ENCODE measurements around the gene WBP4. TPM values are rescaled to one million over a fixed set of nuclear protein-coding genes. Genes with fewer than 3 reads are reported as not detected.
A peak's percentile ranks its signal among the peaks of the same experiment; 100 is the strongest.

Gene WBP4
- total RNA-seq, 1 donor from 2014 or later = 8.2 TPM

DNA sequence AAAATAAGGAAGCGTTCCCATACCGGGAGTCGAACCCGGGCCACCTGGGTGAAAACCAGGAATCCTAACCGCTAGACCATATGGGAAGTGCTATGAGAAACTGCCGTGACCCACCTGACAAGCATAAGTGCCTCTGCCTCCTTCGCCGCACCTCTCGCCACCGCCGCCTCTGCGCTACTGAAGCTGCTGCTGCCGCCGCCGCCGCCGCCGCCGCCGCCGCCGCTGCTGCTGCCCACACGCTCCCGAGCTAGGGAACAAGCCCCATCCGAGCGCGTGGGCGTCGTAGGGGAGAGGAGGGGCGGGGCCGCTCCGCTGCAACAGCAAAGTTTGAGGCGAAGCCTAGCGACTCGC, 610 bp upstream of the WBP4 start:
- H3K27ac Mint-ChIP-seq (ENCODE audit: unreplicated experiment) = peak overlapping the region; percentile 86
- H3K36me3 Mint-ChIP-seq (ENCODE audit: low read depth, unreplicated experiment) = peaks cover 4% of the 10 kb centered on the region
- peak; percentile 79 for DNase-seq (ENCODE audit: low spot score)
- H3K27me3 Mint-ChIP-seq (ENCODE audit: unreplicated experiment) = peaks cover 26% of the 10 kb centered on the region
- TF ChIP-seq, protein P1, sequence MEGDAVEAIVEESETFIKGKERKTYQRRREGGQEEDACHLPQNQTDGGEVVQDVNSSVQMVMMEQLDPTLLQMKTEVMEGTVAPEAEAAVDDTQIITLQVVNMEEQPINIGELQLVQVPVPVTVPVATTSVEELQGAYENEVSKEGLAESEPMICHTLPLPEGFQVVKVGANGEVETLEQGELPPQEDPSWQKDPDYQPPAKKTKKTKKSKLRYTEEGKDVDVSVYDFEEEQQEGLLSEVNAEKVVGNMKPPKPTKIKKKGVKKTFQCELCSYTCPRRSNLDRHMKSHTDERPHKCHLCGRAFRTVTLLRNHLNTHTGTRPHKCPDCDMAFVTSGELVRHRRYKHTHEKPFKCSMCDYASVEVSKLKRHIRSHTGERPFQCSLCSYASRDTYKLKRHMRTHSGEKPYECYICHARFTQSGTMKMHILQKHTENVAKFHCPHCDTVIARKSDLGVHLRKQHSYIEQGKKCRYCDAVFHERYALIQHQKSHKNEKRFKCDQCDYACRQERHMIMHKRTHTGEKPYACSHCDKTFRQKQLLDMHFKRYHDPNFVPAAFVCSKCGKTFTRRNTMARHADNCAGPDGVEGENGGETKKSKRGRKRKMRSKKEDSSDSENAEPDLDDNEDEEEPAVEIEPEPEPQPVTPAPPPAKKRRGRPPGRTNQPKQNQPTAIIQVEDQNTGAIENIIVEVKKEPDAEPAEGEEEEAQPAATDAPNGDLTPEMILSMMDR (IDR thresholded peaks at IDR 0.05; ENCODE audit: unreplicated experiment) = no peak
- peaks cover 23% of the 10 kb centered on the region for H3K4me1 Mint-ChIP-seq (ENCODE audit: unreplicated experiment)
- H3K4me3 Mint-ChIP-seq (ENCODE audit: unreplicated experiment) = peak overlapping the region; percentile 98
- no peaks in the 10 kb centered on the region for H3K9me3 Mint-ChIP-seq (ENCODE audit: unreplicated experiment)

DNA sequence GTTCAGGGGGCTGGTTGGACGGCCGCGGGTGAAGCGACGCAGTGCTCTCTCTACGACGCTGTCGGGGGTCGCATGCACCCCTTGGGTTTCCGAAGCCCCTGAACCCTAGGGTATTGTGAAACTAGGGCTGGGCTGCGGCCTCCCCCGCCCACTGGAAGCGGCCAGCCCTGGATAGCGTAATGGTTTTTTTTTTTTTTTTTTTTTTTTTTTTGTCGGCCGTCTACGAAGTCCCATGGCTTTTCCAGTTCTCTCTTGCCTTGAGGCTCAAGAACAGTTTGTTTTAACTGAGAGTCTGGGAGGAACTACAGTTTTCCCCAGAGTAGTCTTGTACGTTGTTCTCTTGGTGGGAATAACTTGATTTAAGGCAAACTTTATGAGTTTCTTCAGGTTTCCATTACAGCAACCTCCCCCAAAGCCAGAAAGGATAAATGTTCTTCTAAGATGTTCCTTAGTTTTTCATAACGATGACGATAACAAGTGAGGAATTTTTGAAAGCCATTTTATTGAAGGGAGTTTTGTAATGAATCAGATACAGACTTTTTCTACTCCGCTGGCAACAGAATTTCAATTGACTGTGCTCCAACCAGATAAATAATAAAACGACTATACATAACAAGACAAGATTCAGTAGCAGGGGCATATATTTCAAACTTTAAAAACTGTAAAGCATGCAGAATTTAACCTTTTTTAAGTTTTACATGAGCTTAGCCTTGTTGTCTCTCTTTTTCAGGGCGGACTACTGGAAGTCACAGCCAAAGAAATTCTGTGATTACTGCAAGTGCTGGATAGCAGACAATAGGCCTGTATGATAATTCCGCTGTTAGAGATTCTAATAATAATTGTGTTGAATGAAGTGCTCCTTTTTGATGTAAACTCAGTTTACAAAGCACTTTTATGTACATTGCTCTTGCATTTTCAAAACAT, 867 bp downstream of the WBP4 start:
- Mint-ChIP-seq H3K36me3 (ENCODE audit: low read depth, unreplicated experiment) (peaks cover 6% of the 10 kb centered on the region), H3K27ac (ENCODE audit: unreplicated experiment) (peak overlapping the region; percentile 86), H3K9me3 (ENCODE audit: unreplicated experiment) (no peaks in the 10 kb centered on the region), H3K4me3 (ENCODE audit: unreplicated experiment) (peak overlapping the region; percentile 98), H3K27me3 (ENCODE audit: unreplicated experiment) (peaks cover 23% of the 10 kb centered on the region), H3K4me1 (ENCODE audit: unreplicated experiment) (peaks cover 23% of the 10 kb centered on the region)
- TF ChIP-seq, protein P1 (IDR thresholded peaks at IDR 0.05; ENCODE audit: unreplicated experiment) = no peak
- DNase-seq (ENCODE audit: low spot score) = no peak

DNA sequence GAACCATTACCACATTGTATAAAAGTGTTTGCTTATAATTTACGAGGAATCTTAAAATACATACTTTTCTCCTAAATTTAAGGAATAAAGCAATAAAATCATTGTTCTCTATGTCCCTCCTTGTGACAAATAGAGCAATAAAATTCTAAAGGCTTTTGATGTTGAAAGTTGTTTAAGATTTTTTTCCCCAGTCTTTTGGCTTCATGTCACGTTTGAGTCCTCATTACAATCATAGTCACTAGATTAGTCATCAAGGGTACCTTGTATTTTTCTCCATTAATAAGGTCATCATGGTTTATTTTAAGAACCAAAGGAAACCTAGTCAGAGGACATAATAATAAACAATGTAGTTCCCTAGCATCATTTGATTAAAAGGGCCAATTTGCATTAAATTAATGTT, 3.2 kb downstream of the WBP4 start:
- Mint-ChIP-seq H3K36me3 (ENCODE audit: low read depth, unreplicated experiment) (peaks cover 12% of the 10 kb centered on the region), H3K27me3 (ENCODE audit: unreplicated experiment) (peaks cover 23% of the 10 kb centered on the region), H3K9me3 (ENCODE audit: unreplicated experiment) (no peaks in the 10 kb centered on the region), H3K27ac (ENCODE audit: unreplicated experiment) (no peak overlapping the region), H3K4me3 (ENCODE audit: unreplicated experiment) (no peak overlapping the region), H3K4me1 (ENCODE audit: unreplicated experiment) (peaks cover 11% of the 10 kb centered on the region)
- TF ChIP-seq, protein P1 (IDR thresholded peaks at IDR 0.05; ENCODE audit: unreplicated experiment) = no peak
- DNase-seq (ENCODE audit: low spot score) = no peak

DNA sequence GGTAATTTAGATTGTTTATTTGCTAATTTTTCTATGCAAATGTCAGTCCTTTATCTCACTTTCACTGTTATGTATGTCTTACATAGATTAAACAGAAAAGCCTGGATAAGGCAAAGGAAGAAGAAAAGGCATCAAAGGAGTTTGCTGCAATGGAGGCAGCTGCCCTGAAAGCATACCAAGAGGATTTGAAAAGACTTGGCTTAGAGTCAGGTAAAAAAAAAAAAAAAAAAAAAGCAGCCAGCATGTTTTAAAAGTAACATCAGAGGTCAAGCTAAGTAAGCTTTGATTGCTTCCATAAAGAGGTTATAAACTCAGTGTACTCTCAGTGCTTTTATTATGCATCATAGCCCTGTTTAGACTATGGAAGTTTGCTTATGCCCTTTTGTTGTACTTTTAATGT, 3.8 kb downstream of the WBP4 start:
- no peak for DNase-seq (ENCODE audit: low spot score)
- H3K27me3 Mint-ChIP-seq (ENCODE audit: unreplicated experiment) = peaks cover 20% of the 10 kb centered on the region

More for the DNA sequence above, 3.8 kb downstream of the WBP4 start:
- no peaks in the 10 kb centered on the region for H3K9me3 Mint-ChIP-seq (ENCODE audit: unreplicated experiment)
- no peak overlapping the region for H3K27ac Mint-ChIP-seq (ENCODE audit: unreplicated experiment)
- H3K4me1 Mint-ChIP-seq (ENCODE audit: unreplicated experiment) = peaks cover 7% of the 10 kb centered on the region
- TF ChIP-seq, protein P1 (IDR thresholded peaks at IDR 0.05; ENCODE audit: unreplicated experiment) = no peak
- H3K4me3 Mint-ChIP-seq (ENCODE audit: unreplicated experiment) = no peak overlapping the region
- peaks cover 13% of the 10 kb centered on the region for H3K36me3 Mint-ChIP-seq (ENCODE audit: low read depth, unreplicated experiment)

Data from endothelial cell (in vitro differentiated cells).